GM19372 (cell line): ENCODE data around the gene SLC25A44.
A peak's percentile ranks its signal among the peaks of the same experiment; 100 is the strongest.
"Not testable (repeated sequence)": the region's sequence is repeated elsewhere in the genome, so short reads cannot be mapped to it uniquely, and the experiment has no call there.

ENCODE experiments used
- ATAC-seq: cut with Tn5 transposase; IDR thresholded peaks from one replicate; pipeline ENCODE4 v1.9.1; 2021; ENCODE audit warnings: mild to moderate bottlenecking, low read depth, moderate library complexity; ENCODE audit not compliant: unreplicated experiment

Gene SLC25A44

DNA sequence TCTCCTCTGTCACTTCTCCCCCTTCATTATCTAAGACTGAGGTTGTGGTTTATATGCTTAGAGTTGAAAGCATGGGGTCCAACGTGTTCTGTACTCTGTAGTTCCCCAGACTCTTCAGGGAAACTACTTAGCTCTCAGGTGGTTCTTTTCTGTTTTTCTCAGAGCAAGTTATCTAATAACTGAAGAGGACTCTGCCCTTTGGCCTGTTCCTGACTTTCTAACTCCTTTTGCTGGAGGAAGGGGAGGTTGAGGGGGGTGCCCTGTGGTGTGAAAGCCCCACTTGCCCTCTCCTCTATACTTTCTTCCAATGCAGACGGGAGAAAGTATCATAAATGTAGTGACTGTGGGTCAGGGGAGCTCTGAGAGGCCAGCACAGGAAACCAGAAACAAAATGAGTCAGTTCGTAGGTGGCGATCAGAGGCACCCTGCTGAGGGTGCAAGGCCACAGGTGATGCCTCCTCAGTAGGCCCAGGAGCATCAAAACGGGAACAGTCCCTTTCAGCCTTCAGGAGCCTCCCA lies 5.0 kb downstream of the SLC25A44 start:
- no peak for ATAC-seq

DNA sequence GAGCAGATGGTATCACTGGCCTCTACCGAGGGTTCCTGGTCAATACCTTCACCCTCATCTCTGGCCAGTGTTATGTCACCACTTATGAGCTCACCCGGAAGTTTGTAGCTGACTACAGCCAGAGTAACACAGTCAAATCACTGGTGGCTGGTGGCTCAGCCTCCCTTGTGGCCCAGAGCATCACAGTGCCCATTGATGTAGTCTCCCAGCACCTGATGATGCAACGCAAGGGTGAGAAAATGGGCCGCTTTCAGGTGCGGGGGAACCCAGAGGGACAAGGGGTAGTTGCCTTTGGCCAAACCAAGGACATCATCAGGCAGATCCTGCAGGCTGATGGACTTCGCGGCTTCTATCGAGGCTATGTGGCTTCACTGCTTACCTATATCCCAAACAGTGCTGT lies 6.1 kb downstream of the SLC25A44 start:
- ATAC-seq, result no peak

DNA sequence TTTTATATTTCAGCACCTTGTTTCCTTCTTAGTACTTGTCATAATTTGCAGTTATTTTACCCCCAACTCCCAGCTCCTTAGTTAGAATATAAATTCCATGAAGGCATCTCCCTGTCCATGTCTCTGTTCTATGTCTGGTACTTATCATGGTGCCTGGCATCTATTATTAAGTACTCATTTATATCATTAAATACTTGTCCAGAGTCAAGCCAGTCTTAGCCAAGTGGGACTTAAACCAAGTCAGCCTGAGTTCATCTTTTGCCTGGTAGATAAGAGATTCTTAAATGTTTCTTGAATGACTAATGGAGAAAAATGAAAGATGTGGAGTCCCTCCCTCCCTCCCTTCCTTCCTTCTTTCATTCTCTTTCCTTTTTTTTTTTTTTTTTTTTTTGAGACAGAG lies 9.4 kb downstream of the SLC25A44 start:
- ATAC-seq, result no peak

DNA sequence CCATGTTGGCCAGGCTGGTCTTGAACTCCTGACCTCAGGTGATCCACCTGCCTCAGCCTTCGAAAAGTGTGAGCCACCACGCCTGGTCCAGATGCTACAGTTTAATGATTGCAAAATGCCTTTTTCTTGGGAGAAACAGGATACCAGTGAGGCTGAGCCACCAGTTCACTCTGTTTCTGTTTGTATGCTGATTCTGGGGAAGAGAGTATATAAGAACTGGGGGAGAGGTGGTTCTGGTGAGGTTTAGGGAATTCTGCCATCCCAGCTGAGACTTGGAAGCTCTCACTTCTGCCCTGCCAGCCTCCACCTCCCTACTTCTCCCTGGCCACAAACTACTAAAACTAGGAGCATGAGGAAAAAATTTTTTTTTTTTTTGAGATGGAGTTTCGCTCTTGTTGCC lies 10.8 kb downstream of the SLC25A44 start:
- ATAC-seq, result no peak

DNA sequence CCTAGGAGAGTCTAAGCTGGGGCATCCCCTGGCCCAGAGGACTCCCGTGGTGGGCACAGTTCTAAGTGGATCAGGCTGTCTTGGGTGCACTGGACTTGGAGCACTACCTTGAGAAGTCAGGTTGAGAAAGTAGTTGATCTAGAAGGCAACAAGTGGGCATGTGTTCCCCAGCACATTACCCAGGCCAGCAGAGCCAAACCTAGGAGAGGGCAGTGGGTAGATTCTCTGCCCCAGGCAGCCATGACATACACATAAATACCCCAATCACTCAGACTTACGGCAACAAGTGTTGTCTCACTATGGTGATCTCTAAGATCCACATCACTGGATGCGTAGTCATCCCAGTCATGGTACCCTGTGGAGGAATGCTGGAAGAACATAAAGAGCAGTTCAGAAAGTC lies 17.3 kb downstream of the SLC25A44 start:
- no peak for ATAC-seq

DNA sequence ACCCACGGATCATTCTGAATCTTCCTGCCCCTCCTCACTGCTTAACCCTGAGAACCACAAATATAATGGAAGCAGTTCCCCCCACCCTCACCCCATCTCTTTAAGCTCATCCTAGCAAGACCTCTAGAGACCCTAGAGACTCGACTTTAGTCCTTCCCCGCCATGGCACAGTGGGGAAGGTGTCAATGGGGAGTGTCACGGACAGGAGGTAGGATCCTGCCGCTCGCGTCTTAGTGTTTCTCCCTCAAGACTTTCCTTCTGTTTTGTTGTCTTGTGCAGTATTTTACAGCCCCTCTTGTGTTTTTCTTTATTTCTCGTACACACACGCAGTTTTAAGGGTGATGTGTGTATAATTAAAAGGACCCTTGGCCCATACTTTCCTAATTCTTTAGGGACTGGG lies 18.2 kb downstream of the SLC25A44 start:
- no peak for ATAC-seq

DNA sequence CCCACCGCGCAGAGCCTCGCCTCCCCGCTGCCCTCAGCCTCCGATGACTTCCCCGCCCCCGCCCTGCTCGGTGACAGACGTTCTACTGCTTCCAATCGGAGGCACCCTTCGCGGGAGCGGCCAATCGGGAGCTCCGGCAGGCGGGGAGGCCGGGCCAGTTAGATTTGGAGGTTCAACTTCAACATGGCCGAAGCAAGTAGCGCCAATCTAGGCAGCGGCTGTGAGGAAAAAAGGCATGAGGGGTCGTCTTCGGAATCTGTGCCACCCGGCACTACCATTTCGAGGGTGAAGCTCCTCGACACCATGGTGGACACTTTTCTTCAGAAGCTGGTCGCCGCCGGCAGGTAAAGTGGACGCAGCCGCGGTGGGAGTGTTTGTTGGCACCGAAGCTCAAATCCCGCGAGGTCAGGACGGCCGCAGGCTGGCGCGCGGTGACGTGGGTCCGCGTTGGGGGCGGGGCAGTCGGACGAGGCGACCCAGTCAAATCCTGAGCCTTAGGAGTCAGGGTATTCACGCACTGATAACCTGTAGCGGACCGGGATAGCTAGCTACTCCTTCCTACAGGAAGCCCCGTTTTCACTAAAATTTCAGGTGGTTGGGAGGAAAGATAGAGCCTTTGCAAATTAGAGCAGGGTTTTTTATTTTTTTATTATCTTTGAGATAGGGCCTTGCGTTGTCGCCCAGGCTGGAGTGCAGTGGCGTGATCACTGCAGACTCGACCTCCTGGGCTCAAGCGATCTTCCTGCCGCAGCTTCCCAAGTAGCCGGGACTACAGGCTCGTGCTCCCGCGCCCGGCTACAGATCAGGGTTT lies 19.1 kb downstream of the SLC25A44 start, which contains the start of gene PMF1:
Gene PMF1 (plus strand): TSS at position 175 of the 811 bp plus-strand sequence. CDS start 9 bp downstream, at position 184.
- ATAC-seq, result peak; percentile 92

DNA sequence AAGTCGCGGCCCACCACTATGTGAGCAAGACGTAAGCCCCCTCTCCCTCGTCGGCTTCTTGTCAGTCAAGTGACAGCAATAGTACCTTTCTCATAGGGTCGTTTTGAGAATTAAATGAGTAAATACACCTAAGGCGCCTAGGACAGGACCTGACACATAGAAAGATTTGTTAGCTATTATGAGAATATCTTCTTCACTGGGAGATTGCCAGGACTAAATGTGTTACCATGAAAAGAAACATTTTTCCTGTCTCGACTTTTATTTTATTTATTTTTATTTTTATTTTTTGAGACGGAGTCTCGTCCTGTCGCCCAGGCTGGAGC lies 19.7 kb downstream of the SLC25A44 start:
- no peak for ATAC-seq

DNA sequence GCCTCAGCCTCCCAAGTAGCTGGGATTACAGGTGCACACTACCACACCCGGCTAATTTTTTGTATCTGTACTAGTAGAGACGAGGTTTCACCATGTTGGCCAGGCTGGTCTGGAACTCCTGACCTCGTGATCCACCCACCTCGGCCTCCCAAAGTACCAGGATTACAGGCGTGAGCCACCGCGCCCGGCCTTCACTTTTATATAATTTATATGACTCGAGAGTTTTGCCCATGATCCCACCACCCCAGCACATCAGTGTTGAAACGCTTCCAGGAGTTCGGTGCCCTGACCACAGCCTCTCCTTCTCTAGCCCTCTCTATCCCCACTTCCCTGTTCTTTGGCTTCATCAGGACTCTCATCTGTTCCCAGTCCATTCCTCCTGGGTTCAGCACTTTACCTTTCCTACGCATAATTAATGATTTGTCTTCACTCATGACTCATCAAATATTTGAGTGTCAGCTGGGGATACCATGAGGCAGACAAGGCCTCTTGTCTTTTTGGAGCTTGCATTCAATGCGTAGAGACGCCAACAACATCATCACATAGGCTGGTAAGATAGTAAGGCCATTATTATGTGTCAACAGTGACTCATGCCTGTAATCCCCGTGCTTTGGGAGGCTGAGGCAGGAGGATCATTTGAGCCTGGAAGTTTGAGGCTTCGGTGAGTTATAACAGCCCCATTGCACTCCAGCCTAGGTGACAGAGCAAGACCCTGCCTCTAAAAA lies 20.3 kb downstream of the SLC25A44 start:
- ATAC-seq, result no peak

DNA sequence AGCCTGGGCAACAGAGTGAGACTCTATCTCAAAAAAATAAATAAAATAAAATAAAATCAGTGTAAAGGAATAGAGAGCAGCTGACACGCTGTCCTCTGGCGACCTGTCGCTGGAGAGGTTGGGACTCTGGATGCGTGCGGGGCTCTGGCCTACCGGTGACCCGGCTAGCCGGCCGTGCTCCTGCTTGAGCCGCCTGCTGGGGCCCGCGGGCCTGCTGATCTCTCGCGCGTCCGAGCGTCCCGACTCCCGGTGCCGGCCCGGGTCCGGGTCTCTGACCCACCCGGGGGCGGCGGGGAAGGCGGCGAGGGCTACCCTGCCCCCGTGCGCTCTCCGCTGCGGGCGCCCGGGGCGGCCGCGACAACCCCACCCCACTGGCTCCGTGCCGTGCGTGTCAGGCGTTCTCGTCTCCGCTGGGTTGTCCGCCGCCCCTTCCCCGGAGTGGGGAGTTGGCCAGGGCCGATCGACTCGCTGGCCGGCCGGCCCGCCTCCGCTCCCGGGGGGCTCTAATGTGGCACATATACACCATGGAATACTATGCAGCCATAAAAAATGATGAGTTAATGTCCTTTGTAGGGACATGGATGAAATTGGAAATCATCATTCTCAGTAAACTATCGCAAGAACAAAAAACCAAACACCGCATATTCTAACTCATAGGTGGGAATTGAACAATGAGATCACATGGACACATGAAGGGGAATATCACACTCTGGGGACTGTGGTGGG lies 22.6 kb downstream of the SLC25A44 start:
- not testable (repeated sequence) for ATAC-seq

DNA sequence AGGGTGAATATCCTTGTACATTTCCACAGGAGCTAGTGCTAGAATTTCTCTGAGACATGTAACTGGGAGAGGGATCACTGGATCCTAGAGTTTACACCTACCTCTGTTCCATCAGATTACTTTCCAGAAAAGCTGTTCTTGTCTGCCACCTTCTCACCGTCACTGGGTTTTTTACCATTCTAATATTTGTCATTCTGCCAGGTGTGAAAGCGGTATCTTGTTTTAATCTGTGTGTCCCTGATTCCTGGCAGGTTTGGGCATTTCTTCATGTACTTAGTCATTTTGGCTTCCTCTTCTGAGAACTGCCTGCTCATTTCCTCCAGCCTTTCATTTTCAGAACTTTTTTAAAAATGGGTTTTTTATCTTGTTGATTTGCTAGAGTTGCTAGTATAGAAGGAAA lies 24.0 kb downstream of the SLC25A44 start:
- ATAC-seq, result no peak

DNA sequence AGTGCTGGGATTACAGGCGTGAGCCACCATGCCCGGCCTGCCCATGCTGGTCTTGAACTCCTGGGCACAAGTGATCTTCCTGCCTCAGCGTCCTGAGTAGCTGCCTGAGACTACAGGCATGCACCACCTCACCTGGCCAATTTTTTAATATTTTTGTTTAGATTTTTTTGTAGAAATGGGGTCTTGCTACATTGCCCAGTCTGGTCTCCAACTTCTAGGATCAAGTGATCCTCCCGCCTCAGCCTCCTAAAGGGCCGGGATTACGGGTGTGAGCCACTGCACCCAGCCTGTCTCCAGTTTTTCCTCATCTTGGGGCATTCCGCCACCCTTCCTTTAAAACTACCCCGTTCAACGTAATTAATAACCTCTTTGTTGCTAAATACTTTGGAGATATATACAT lies 26.3 kb downstream of the SLC25A44 start:
- no peak for ATAC-seq

DNA sequence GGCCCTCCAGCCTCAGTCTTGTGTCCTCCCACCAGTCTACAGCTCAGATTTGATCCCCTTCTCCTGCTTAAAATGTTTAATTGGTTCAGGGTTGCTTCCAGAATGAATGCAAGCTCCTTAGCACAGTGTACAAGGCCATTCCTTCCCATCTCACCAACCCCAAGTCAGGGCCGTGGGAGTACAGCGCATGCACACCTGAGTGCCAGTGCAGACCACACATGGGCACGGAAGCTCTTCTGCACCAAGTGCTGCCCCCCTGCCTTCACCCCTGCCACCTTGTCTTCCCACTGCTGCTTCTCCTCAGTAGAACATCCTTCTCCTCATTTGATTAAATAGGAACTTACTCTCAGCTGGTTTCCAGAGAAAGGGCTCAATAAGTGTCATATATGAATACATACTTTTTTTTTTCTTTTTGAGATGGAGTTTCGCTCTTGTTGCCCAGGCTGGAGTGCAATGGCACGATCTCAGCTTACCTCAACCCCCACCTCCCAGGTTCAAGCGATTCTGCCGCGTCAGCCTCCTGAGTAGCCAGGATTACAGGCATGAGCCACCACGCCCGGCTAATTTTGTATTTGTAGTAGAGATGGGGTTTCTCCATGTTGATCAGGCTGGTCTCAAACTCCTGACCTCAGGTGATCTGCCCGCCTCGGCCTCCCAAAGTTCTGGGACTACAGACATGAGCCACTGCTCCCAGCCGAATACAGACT lies 28.2 kb downstream of the SLC25A44 start:
- no peak for ATAC-seq

DNA sequence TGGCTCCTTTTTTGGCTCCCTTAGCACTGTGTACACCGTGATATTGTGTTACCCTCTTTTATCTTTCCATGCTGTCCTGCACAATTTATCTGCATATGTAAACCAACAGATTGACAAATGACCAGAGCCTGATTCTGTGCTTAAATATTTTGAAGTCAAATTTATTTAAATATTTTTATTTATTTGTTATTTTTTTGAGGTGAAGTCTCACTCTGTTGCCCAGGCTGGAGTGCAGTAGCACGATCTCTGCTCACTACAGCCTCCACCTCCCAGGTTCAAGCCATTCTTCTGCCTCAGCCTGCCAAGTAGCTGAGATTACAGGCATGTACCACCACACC lies 31.7 kb downstream of the SLC25A44 start:
- ATAC-seq, result peak; percentile 16

DNA sequence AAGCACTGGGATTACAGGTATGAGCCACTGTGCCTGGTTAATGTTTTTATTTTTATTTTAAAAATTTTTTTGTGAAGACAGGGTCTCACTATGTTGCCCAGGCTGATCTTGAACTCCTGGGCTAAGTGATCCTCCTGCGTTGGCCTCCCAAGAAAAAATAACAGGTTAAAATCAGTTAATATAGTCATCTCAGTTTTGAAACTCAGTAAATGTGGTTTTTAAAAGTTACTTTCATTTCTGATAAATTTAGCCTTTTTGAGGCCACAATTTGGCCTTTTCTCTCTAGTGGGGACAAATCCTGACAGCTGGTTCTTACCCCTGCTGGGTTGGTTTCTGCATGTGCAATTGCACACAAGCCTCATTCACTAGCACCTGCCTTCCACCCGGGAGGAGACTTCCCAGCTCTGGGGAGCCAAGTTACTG lies 32.2 kb downstream of the SLC25A44 start:
- ATAC-seq, result peak; percentile 58

DNA sequence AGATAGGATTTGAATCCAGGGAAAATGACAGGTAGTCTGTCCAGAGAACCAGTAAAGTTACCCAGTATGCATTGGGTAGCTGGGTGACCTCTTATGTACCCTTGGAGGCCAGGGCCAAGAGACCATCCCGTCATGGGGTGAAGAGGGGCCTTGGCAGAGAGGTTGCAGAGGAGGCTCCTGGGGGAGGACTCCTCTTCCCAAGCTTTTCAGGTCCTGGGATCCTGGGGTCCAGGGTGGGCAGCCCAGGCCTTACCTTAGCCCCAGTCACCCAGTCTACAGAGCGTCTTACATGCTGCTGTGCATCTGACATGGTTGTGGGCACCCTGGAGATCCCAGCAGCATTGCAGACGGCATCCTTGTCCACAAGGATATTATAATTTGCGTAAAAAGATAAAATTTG lies 32.9 kb downstream of the SLC25A44 start:
- no peak for ATAC-seq

DNA sequence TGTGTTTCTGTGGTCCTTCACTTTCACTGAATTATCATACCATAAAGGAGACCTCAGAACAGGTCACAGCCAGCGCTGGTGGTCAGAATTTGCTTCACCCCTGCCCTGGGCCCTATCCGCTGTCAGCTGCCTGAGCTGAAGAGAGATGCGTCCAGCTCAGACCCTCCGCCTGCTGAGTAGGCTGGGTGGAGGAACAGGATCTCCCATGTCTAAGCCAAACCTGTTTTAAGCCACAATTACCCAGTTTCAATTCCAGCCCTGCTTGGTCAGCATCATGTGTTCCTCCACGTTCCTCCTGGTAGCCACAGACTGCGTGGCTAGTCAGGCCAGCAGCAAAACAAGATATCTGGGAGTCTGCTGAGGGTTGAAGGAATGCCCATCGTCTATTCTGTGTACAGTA lies 34.6 kb downstream of the SLC25A44 start:
- ATAC-seq, result no peak

DNA sequence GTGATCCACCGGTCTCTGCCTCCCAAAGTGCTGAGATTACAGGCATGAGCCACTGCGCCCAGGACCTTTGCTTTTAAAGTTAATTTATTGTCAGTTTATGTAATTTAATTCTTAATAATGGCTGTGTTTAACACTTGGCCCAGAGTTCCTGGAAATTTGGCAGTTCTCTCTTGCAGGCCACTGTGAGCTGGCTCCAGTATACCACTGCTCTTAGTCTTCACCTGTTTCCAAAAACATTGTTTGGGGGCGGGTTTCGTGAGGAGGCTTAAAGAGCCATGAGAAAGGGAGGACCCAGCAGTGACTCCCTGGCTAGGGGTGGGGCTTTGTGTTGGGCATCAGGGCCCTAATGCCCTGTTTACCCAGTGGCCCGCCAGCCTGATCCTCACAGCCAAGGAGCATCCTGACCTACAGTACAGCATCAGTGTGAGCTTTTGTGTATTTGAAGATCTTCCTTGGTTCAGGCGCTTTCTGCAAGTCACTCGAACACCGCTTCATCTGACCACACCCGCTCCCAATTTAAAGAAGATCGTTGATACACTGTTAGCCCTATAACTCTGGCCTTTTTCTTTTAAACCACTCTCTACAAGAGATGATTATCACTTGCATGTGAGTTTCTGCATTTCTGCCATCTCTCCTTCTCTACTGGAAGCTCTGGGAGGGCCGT lies 36.0 kb downstream of the SLC25A44 start:
- ATAC-seq, result no peak

DNA sequence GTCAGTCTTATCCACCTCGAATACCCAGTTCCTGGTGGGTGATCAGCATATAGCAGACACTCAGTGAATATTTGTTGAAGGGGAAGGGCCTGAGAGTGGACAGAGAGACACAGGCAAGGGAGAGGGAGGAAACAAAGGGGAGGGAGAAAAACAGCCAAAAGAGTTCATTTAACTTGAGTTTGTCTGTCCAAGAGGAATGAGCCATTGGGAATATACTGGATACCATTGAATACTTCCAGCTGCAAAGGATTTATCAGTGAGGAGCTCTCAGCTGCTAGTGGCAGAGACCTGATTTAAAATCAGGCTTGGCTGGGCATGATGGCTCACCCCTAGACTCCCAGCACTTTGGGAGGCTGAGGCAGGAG lies 36.6 kb downstream of the SLC25A44 start:
- no peak for ATAC-seq

DNA sequence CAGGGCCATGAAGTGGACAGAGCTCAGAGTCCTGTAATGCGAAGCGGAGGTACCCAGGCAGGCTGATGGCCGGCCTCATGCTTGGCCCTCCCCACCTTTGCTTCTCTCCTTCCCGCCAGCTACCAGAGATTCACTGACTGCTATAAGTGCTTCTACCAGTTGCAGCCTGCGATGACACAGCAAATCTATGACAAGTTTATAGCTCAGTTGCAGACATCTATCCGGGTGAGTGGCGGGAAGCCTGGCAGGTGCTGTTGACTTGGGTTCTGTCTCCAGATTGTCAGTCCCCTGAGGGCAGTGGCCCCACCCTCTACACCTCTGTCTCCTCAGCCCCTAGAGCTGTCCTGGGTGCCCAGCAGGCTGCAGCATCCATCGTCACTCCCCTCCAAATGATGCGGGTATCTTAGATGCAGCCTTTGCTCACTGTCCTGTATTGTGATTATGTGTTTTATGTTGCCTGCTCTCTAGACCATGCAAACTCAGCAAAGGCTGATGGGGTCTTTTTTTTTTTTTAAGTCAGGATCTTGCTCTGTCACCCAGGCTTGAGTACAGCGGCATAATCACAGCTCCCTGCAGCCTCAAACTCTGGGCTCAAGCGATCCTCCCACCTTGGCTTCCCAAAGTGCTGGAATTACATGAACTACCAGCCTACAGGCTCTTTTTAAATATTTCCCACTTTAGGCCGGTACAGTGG lies 38.4 kb downstream of the SLC25A44 start:
- ATAC-seq, result no peak
